Neural cell (in vitro differentiated cells): ENCODE results near the gene DRICH1.

Experiments used
- CTCF ChIP-seq: fragments of 450-650 bp; IDR thresholded peaks from 2 replicates; pipeline ENCODE4 v1.5.1; 2014; ENCODE audit warnings: antibody characterized with exemption, mild to moderate bottlenecking, moderate library complexity; ENCODE audit not compliant: poor library complexity, severe bottlenecking
- EP300 ChIP-seq: fragments of 450-650 bp; conservative IDR thresholded peaks from 2 replicates; pipeline ENCODE4 v1.6.1; 2014; ENCODE audit warnings: antibody characterized with exemption, mild to moderate bottlenecking, moderate library complexity; ENCODE audit not compliant: poor library complexity, severe bottlenecking
- EZH2 ChIP-seq: fragments of 200-600, 300-800 bp; shearing (Covaris generic), sonication (generic); IDR thresholded peaks from 2 replicates; pipeline ENCODE4 v1.6.1; 2014; ENCODE audit warnings: antibody characterized with exemption, low read length, borderline replicate concordance, mild to moderate bottlenecking; ENCODE audit not compliant: insufficient read depth, poor library complexity, severe bottlenecking
- MXI1 ChIP-seq: fragments of 450-650 bp; conservative IDR thresholded peaks from 2 replicates; pipeline ENCODE4 v1.6.1; 2014; ENCODE audit warnings: antibody characterized with exemption, mild to moderate bottlenecking; ENCODE audit not compliant: poor library complexity, severe bottlenecking
- POLR2AphosphoS5 ChIP-seq: IDR thresholded peaks from 2 replicates; pipeline ENCODE4 v1.6.1; 2012
- RAD21 ChIP-seq: fragments of 450-650 bp; conservative IDR thresholded peaks from 2 replicates; pipeline ENCODE4 v1.6.1; 2014; ENCODE audit warnings: antibody characterized with exemption, mild to moderate bottlenecking, moderate library complexity
- REST ChIP-seq: IDR thresholded peaks from 2 replicates; pipeline ENCODE4 v1.6.1; 2012; ENCODE audit warnings: borderline replicate concordance
- SMC3 ChIP-seq: fragments of 450-650 bp; conservative IDR thresholded peaks from 2 replicates; pipeline ENCODE4 v1.6.1; 2014; ENCODE audit warnings: antibody characterized with exemption, mild to moderate bottlenecking, moderate library complexity; ENCODE audit not compliant: poor library complexity
- TAF1 ChIP-seq: IDR thresholded peaks from 2 replicates; pipeline ENCODE4 v1.6.1; 2012; ENCODE audit warnings: low read depth

GRCh38 chr22:23657727-23658126 lies 25.6 kb upstream of the DRICH1 start:
- no peak for TF ChIP-seq CTCF
- TF ChIP-seq TAF1: no peak
- no peak for TF ChIP-seq EP300
- TF ChIP-seq POLR2AphosphoS5: no peak
- TF ChIP-seq RAD21: no peak
- no peak for TF ChIP-seq EZH2
- no peak for TF ChIP-seq REST
- TF ChIP-seq SMC3: no peak
- TF ChIP-seq MXI1: no peak
